Measurements from ENCODE around the gene COL6A1.

The COL6A1 gene

DNA sequence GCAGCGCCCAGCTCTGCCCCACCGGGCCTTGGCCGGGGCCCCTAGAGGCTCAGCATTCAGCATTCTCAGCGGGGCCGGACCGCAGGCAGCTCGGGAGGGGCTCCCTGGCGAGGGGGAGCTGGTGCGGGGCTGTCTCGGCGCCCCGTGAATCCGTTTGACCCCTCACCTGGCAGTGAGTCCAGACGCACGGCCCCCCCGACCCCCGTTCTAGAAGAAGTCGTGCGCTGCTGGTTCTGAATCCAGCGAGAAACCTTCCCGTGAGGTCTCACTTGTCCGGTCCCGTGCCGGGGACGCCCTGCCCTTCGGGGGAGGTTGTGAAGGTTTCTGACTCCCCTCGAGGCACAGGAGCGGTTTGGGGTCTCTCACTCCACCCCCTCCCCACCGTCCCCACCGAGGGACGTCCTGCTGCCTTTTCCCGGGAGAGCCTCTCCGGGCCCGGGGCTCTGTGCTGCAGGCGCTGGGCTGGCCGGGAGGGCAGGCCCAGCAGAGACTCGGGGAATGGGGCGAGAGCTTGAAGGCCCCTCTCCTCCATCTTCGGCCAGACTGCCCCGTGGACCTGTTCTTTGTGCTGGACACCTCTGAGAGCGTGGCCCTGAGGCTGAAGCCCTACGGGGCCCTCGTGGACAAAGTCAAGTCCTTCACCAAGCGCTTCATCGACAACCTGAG is 655 bp downstream of the COL6A1 start:
- DNase-seq (ENCODE audit: low spot score) = no peak

DNA sequence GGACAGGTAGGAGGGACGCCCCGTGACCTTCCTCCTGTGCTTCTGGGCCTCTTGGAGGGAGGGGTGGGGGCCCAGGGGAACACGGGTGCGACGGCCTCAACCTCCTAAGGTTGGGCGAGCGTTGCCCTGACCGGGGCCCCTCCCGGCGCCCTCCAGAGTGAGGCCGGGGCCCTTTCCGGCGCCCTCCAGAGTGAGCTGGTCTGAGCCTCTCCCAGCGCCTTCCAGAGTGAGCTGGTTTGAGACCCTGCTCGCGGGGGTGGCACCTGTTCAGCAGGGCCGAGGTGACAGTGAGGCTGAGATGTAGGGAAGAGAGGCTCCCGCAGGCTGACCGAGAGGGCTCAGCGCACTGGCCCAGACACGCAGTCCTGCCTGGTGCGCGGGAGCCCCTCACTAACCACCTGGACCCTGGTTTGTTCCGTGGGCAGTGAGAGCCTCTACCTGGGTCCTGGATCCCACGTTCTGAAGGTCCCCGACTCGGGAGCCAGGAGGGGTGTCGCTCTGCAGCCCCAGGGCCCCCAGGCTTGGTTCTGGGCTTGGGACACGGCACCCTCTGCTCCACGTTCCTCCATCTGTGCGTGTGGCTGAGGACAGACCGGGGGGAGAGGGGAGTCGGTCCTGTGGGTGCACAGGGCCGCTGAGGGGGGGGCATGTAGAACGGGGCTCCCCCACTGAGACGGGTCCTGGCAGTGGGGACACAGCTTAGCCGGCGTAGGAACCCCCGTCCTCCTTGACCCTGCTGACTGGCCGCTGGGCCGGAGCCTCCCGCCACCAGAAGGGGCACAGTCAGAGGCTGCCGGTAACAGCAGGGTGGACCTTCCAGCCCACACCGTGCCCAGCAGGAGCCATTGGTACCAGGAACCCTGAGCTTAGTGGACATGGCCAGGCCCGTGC is 1.4 kb downstream of the COL6A1 start:
- no peak for DNase-seq (ENCODE audit: low spot score)

GRCh38 chr21:45983649-45983965 is 2.0 kb downstream of the COL6A1 start:
- DNase-seq (ENCODE audit: low spot score) = no peak

- DNase-seq (ENCODE audit: low spot score) = no peak
These were observed 2.5 kb downstream of the COL6A1 start for GRCh38 chr21:45983981-45984551.

GRCh38 chr21:45984584-45985095 is 3.1 kb downstream of the COL6A1 start:
- no peak for DNase-seq (ENCODE audit: low spot score)

DNA sequence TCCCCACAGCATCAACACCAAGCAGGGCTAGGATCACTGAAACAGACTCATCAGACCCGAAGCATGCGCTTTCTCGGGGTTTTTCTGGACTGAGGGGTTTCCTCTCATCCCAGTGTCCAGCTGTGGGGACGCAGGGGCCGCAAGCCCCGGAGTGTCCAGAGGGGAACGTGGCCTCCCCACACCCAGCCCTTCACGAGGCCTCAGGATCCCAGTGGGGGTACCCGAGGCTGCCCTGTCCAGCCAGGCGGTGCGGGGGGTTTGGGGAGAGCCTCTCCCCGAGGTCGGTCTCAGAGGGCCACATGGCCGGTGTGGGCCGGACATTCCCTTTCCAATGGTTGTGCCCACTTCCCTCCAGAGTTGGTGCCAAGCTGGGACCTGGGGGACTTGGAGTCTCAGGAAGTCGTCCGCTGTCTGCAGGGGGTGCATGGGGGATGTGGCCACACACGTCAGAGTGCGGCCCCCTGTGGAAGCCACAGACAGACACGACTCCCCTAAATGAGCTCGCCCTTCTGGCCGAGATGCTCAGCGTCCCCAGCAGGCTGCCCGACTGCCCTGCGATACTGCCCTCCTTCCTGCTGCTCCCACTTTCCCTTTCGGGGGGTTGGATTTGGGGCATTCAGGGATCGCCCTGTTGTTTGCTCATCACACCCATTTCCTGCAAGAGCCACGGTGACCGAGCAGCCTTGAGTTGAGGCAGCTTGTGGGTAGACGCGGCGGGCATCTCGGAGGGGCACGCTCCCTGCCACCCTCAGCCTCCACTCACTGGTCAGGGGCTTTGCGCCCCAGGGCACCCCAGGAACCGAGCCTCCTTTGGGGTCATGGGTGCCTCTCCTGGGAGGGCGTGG is 4.1 kb downstream of the COL6A1 start:
- no peak for DNase-seq (ENCODE audit: low spot score)

DNA sequence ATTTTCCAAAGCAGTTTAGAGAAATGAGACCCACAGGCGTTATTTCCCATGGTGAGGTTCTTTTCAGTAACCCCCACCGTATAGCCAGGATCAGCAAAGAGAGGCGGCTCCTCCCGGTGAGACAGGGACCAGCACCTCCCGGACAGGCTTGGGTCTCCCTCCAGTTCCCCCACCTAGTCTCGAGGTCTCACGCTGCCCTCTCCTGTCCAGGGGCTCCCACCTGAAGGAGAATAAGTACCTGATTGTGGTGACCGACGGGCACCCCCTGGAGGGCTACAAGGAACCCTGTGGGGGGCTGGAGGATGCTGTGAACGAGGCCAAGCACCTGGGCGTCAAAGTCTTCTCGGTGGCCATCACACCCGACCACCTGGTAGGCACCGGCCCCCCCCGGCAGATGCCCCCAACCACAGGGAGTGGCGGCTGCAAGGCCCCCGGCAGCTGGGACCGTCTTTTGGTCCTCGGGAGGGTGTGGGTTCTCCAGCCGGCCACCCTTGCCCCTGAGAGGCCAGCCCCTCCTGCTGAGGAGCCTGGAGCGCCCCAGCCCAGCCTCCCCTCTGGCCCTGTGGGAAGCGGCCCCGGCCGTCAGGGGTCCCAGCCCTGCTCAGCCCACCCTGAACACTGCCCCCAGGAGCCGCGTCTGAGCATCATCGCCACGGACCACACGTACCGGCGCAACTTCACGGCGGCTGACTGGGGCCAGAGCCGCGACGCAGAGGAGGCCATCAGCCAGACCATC is 4.9 kb downstream of the COL6A1 start:
- no peak for DNase-seq (ENCODE audit: low spot score)

DNA sequence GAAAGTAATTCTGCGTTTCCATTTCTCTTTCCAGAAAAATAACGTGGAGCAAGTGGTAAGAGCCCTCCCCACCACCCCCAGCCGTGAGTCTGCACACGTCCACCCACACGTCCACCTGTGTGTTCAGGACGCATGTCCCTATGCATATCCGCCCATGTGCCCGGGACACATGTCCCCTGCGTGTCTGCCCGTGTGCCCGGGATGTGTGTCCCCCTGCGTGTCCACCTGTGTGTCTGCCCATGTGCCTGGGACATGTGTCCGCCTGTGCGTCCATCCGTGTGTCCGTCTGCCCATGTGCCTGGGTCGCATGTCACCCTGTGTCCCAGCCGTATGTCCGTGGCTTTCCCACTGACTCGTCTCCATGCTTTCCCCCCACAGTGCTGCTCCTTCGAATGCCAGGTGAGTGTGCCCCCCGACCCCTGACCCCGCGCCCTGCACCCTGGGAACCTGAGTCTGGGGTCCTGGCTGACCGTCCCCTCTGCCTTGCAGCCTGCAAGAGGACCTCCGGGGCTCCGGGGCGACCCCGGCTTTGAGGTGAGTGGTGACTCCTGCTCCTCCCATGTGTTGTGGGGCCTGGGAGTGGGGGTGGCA is 5.6 kb downstream of the COL6A1 start:
- DNase-seq (ENCODE audit: low spot score) = no peak

- no peak for DNase-seq (ENCODE audit: low spot score)
These were observed 7.1 kb downstream of the COL6A1 start for GRCh38 chr21:45988366-45989347.

DNA sequence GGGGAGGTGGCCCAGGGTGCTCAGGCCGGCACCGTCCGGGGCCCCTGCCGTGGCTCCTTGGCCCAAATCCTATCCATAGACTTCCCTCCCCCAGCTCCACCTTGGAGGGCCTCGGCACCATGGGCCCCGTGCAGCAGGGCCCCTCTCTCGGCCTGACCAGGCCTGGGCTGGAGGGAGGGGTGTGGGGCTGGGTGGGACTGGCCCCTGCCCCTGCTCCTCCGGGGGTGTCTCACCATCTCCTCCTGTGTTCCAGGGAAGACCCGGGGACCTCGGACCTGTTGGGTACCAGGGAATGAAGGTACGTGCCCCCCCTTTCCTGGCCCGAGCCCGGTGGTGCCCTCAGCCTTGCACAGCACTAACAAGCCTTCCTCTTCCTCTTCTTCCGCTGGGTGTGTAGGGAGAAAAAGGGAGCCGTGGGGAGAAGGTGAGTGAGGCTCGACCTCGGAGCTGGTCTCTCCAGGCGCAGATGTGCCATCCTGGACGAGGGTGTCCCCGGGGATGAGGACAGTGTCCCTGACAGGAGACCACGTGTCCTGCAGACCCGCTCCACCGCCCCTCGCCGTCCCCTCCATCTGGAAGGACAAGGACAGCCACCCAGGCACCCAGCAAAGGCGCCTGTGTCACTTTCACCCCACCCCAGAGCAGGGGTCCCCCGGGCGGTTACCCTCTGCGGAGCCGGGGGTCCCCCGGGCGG is 7.9 kb downstream of the COL6A1 start:
- DNase-seq (ENCODE audit: low spot score) = no peak

- no peak for DNase-seq (ENCODE audit: low spot score)
These were observed 8.6 kb downstream of the COL6A1 start for GRCh38 chr21:45990049-45990711.

DNA sequence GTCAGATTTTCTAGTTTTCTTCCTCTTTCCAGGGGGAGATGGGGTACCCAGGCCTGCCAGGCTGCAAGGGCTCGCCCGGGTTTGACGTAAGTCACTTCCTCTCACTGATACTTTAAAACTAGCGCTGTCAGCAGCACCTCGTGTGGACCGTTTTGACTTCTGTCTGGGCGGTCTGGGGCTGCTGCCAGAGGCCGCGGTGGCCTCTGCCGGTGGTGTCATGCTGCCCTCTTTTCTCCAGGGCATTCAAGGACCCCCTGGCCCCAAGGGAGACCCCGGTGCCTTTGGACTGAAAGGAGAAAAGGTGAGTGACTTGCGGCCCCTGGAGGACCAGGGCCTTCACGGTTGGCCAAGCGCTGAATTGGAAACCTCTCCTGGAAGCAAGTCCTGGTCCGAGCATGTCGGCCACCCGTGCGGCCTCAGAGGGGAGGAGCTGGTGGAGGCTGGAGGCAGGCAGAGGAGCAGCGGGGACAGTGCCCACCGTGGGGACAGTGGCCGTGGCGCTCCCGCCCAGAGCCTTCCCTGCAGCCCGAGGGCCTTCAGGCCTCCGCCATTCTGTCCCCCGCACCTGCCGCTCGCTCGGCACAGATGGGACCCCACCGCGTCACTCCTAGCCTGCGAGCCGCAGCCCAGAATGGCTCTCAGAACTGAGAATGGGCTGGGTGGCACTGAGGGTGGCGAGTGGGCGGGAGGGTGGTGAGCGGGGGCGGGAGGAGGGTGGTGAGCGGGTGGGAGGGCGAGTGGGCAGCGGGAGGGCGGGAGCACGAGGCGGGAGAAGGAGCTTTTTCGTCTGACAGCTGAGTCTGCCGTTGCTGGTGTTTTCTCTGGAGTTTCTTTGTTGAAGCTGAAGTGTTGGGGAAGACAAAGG is 9.4 kb downstream of the COL6A1 start:
- no peak for DNase-seq (ENCODE audit: low spot score)

DNA sequence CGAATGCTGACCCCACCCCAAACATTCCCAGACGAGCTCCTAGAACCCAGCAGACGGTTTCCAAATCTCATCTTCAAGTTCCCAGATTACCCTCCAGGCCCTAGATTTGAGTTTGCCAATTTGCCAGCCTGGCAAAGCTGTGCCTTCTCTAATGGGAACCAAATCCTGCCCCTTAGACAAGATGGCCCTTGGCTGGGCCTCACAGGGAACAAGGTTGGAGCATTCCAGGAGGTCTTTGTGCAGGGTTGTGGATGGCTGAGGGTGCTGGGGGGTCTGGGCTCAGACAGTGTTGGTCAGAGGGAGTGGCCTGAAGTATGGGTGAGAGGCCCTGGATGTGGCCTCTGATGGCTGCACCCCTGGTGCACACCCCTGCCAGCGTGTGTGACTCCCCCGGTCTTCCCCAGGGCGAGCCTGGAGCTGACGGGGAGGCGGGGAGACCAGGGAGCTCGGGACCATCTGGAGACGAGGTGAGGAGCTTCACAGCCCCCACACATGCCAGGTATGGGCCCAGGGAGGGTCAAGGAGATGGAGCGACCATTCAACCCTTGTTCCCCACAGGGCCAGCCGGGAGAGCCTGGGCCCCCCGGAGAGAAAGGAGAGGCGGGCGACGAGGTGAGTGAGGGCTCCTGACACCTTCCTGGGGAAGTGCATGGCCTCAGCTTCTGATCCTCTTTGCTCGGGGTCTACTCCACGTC is 10.2 kb downstream of the COL6A1 start:
- DNase-seq (ENCODE audit: low spot score) = no peak

DNA sequence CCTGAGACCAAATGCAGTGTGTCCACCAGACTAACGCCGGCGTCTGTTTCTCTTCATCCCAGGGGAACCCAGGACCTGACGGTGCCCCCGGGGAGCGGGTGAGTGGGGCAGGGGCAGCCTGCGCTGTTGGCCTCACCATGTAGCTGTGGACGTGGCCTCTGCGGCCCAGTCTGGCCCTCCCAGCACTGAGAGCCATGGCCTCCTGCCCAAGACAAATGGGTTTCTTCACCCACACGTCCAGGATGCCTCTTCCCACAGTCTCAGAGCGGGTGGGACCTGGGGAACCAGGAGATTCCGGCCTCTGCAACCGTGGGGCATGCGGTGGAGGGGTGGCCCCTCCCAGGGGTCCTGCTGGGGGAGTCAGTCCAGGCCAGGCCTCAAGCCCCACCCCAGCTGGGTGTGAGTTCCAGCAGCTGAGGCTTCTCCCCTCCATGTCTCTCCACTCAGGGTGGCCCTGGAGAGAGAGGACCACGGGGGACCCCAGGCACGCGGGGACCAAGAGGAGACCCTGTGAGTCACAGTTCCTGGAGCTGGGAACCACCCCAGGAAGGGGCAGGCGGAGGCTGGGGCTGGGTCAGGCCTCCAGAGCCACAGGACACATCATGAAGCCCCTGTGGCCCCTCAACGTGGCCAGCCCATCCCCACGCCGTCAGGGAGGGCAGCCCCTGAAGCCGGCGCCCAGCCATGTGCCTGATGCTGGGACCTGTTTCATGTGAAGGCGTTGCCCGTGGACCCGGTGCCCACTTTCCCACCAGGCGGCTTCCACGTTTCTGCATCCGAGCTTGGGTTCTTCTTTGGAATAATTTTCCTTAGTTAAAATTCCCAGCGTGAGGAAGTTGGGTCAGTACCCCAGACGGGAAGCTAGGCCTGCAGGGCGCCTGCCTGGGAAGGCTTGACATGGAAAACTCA is 11.0 kb downstream of the COL6A1 start:
- no peak for DNase-seq (ENCODE audit: low spot score)

GRCh38 chr21:45993210-45994085 is 11.9 kb downstream of the COL6A1 start:
- DNase-seq (ENCODE audit: low spot score) = no peak
